ENCODE data around the gene FRMPD1.

- TF ChIP-seq DPF2 (IDR thresholded peaks at IDR 0.05), result no peak
- no peak for TF ChIP-seq IKZF2 (IDR thresholded peaks at IDR 0.05)
- no peak for TF ChIP-seq NR2F1 (conservative IDR thresholded peaks at IDR 0.05)
- TF ChIP-seq, protein P1, sequence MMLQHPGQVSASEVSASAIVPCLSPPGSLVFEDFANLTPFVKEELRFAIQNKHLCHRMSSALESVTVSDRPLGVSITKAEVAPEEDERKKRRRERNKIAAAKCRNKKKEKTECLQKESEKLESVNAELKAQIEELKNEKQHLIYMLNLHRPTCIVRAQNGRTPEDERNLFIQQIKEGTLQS (IDR thresholded peaks at IDR 0.05; ENCODE audit: borderline replicate concordance, extremely low read depth, low read depth, low read length), result no peak
- TF ChIP-seq STAT1 (conservative IDR thresholded peaks at IDR 0.05), result no peak
- no peak for TF ChIP-seq CTCF (IDR thresholded peaks at IDR 0.05 in 2 of 3, conservative IDR thresholded peaks at IDR 0.05 in 1 of 3; ENCODE audit: control insufficient read depth in 2 of 3, extremely low read depth in 1 of 3, insufficient read depth in 1 of 3, low read depth in 3 of 3, low read length in 3 of 3)
- no peak for TF ChIP-seq BHLHE40 (IDR thresholded peaks at IDR 0.05; ENCODE audit: borderline replicate concordance in 1 of 2, low read depth in 2 of 2, low read length in 1 of 2)
- TF ChIP-seq CBX3 (IDR thresholded peaks at IDR 0.05; ENCODE audit: borderline replicate concordance, low read depth), result no peak
- no peak for TF ChIP-seq FOXK2 (IDR thresholded peaks at IDR 0.05)
- TF ChIP-seq EZH2 (IDR thresholded peaks at IDR 0.05; ENCODE audit: borderline replicate concordance, control insufficient read depth, low read depth, low read length), result no peak
- TF ChIP-seq RELA (IDR thresholded peaks at IDR 0.05; ENCODE audit: borderline replicate concordance, partially characterized antibody), result no peak
- no peak for TF ChIP-seq IRF3 (IDR thresholded peaks at IDR 0.05)
Measured at GRCh38 chr9:37625758-37626147, 25.0 kb upstream of the FRMPD1 start.

Data from GM12878 (cell line).